Measurements from ENCODE around the gene PON2. TPM values are rescaled to one million over a fixed set of nuclear protein-coding genes. Genes with fewer than 3 reads are reported as not detected.

Gene PON2
- total RNA-seq, 1 experiment from 2014 or later: 44.0 TPM

DNA sequence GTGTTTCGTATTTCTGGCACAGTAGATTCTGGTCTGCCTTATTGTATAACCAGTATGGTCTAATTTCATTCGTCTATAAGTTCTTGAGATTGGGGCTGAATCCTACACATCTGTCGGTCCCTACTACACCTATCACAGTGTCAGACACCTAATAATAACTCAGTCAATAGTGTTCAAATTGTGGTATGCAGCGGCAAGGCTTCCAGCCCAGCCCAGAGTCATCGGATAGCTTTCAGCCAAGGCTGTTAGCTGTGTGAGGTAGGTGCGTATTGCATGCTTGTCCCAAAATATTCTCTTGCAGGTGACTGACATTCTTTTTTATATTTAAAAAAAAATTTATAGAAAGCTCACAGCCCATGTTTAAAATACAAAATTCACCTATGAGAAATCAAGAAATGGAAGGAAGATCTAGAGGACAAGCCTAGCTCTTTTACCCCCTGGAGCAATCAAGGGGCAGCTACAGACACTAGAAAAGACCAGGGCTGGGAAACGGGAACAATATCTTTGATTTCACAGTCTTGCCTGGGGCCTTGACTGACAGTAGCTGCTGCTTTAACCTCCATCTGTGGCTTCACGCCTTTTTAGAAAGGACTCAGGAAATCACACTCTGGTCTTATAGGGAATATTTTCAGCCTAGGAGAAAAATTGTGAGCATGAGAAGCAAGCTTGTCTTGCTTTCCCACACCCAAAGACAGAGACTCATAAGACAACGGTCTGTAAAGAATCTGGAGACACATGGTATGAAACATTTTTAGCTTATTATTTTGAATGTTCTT, 41.4 kb upstream of the PON2 start:
- no peaks in the 10 kb centered on the region for H3K9me3 ChIP-seq (ENCODE audit: control insufficient read depth in 1 of 2, insufficient read depth in 1 of 2, low read depth in 1 of 2, low read length in 2 of 2)
- no TSS peak for BruUV-seq (replicated peaks)
- POLR2A ChIA-PET: interaction anchor here (0.5 kb wide), 1 partner anchor 384 kb away, joined by 3 read pairs; no protein-coding TSS in a partner anchor
- no peaks in the 10 kb centered on the region for H3K9me2 ChIP-seq (ENCODE audit: insufficient read depth)
- intact Hi-C loops (cut with micrococcal nuclease): loop anchor here (2.0 to 10.0 kb wide), 3 partner anchors 821 to 1187 kb away; partner anchors contain the start of gene SGCE
- no peaks in the 10 kb centered on the region for H4K20me1 ChIP-seq (ENCODE audit: insufficient read depth)
- H3K4me1 ChIP-seq (ENCODE audit: control insufficient read depth in 1 of 2, insufficient read depth in 2 of 2, low read length in 2 of 2): peaks cover 1 to 6% of the 10 kb centered on the region in 2 experiments; a peak in 1 of 4 replicates
- H2AFZ ChIP-seq (ENCODE audit: low read depth, low read length, poor library complexity, severe bottlenecking): peak overlapping the region; percentile 99
- ATAC-seq (no peak), DNase-seq (ENCODE audit: low read depth, low spot score) (no peak)
- no peak overlapping the region for H3K9ac ChIP-seq (ENCODE audit: low read length)
- RAD21 ChIA-PET (ENCODE audit: low non-redundant PET in 1 of 2, low total read pairs in 2 of 2, uncharacterized antibody in 2 of 2, unreplicated experiment in 2 of 2): interaction anchor here (0.6 to 0.9 kb wide), 3 partner anchors 228 to 1027 kb away, joined by 3 to 4 read pairs (median 3); no protein-coding TSS in a partner anchor
- H3K36me3 ChIP-seq (ENCODE audit: control insufficient read depth in 1 of 2, insufficient read depth in 2 of 2, low read length in 2 of 2): no peaks in the 10 kb centered on the region
- H3K27me3 ChIP-seq (ENCODE audit: insufficient read depth, low read length): no peaks in the 10 kb centered on the region
- H3K4me2 ChIP-seq (ENCODE audit: low read length): peak overlapping the region; percentile 7; the same call in 1 of the 2 replicates
- H3K4me3 ChIP-seq (replicated peaks in 1 of 2; ENCODE audit: low read depth in 1 of 2, low read length in 2 of 2): no peak overlapping the region
- H3K27ac ChIP-seq (ENCODE audit: low read depth, low read length): no peak overlapping the region
- no peak for TF ChIP-seq ELF1 (IDR thresholded peaks at IDR 0.05; ENCODE audit: borderline replicate concordance, low read depth)
- TF ChIP-seq, protein P1, sequence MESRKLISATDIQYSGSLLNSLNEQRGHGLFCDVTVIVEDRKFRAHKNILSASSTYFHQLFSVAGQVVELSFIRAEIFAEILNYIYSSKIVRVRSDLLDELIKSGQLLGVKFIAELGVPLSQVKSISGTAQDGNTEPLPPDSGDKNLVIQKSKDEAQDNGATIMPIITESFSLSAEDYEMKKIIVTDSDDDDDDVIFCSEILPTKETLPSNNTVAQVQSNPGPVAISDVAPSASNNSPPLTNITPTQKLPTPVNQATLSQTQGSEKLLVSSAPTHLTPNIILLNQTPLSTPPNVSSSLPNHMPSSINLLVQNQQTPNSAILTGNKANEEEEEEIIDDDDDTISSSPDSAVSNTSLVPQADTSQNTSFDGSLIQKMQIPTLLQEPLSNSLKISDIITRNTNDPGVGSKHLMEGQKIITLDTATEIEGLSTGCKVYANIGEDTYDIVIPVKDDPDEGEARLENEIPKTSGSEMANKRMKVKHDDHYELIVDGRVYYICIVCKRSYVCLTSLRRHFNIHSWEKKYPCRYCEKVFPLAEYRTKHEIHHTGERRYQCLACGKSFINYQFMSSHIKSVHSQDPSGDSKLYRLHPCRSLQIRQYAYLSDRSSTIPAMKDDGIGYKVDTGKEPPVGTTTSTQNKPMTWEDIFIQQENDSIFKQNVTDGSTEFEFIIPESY (IDR thresholded peaks at IDR 0.05; ENCODE audit: extremely low read depth, insufficient replicate concordance, low read length): no peak
- TF ChIP-seq SP1 (IDR thresholded peaks at IDR 0.05; ENCODE audit: low read depth): no peak
- TF ChIP-seq, protein P2, sequence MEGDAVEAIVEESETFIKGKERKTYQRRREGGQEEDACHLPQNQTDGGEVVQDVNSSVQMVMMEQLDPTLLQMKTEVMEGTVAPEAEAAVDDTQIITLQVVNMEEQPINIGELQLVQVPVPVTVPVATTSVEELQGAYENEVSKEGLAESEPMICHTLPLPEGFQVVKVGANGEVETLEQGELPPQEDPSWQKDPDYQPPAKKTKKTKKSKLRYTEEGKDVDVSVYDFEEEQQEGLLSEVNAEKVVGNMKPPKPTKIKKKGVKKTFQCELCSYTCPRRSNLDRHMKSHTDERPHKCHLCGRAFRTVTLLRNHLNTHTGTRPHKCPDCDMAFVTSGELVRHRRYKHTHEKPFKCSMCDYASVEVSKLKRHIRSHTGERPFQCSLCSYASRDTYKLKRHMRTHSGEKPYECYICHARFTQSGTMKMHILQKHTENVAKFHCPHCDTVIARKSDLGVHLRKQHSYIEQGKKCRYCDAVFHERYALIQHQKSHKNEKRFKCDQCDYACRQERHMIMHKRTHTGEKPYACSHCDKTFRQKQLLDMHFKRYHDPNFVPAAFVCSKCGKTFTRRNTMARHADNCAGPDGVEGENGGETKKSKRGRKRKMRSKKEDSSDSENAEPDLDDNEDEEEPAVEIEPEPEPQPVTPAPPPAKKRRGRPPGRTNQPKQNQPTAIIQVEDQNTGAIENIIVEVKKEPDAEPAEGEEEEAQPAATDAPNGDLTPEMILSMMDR (IDR thresholded peaks at IDR 0.05 in 2 of 3, conservative IDR thresholded peaks at IDR 0.05 in 1 of 3; ENCODE audit: borderline replicate concordance in 1 of 3, insufficient read depth in 1 of 3, low read depth in 2 of 3, low read length in 2 of 3): no peak
- TF ChIP-seq CEBPB (IDR thresholded peaks at IDR 0.05; ENCODE audit: low read depth): no peak
- no peak for TF ChIP-seq RAD21 (IDR thresholded peaks at IDR 0.05; ENCODE audit: low read depth)
- no peak for TF ChIP-seq ZNF274 (IDR thresholded peaks at IDR 0.05; ENCODE audit: low read depth, low read length)
- no peak for TF ChIP-seq POLR2A (IDR thresholded peaks at IDR 0.05; ENCODE audit: borderline replicate concordance, extremely low read depth, insufficient read depth, insufficient read length)
- CTCF ChIA-PET: interaction anchor here (0.7 to 4.9 kb wide), 20 partner anchors 9 to 1187 kb away, joined by 3 to 26 read pairs (median 5); partner anchors contain the start of genes COL1A2, PON2 and PON3
- no peaks in the 10 kb centered on the region for H3K79me2 ChIP-seq (ENCODE audit: insufficient read depth, low read length)

Data from HCT116 (cell line).